T1000 (cell line): Measurements from ENCODE around the gene CLBA1.
"Not testable (repeated sequence)": the region's sequence is repeated elsewhere in the genome, so short reads cannot be mapped to it uniquely, and the experiment has no call there.

Experiments used
- DNase-seq: peaks from one replicate; lab custom pipeline; 2025; ENCODE audit warnings: mixed read lengths; lab: John Stamatoyannopoulos, UW

CLBA1 gene

DNA sequence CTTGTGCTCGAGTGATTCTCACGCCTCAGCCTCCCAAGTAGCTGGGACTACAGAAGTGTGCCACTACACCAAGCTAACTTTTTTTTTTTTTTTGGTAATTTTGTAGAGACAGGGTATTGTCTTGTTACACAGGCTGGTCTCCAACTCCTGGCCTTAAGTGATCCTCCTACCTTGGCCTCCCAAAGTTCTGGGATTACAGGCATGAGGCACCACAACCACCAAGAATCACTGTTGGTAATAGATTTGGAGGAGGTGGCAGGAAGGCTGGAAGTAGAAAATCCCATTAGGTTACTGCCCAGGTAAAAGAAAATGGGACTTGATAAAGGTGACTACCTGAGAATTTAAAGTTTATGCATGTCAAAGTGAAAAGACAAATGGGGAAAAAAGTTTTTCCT lies 36.7 kb downstream of the CLBA1 start:
- DNase-seq: no peak

GRCh38 chr14:105023144-105023543 lies 37.6 kb downstream of the CLBA1 start:
- DNase-seq: no peak

GRCh38 chr14:105023791-105024480 lies 38.3 kb downstream of the CLBA1 start:
- no peak for DNase-seq

GRCh38 chr14:105025429-105025828 lies 39.8 kb downstream of the CLBA1 start:
- DNase-seq: no peak

DNA sequence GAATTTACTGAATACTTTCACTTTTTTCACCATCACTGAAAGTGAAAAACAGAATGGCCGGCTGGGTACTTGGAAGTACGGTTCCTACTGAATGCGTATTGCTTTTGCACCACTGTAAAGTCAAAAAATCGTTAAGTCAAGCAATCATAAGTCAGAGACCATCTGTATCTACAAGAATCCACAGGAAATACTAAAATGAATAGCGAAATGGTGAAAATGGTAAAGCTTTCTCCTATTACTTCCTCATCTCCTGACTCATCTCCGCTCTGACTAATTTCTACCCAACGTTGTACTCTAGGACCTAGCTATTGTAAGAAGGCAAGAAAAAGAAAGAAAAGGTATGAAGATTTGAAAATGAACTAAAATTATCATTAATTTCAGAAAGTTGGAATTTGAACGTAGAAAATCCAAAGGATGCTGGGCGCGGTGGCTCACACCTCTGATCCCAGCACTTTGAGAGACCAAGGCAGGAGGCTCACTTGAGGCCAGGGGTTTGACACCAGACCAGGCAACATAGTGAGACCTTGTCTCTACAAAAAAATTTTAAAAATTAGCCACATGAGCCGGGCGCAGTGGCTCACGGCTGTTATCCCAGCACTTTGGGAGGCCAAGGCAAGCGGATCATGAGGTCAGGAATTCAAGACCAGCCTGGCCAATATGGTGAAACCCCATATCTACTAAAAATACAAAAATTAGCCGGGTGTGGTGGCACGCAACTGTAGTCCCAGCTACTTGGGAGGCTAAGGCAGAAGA lies 40.6 kb downstream of the CLBA1 start:
- DNase-seq: no peak

- no peak for DNase-seq
Observed at GRCh38 chr14:105026802-105027563, 41.4 kb downstream of the CLBA1 start.

DNA sequence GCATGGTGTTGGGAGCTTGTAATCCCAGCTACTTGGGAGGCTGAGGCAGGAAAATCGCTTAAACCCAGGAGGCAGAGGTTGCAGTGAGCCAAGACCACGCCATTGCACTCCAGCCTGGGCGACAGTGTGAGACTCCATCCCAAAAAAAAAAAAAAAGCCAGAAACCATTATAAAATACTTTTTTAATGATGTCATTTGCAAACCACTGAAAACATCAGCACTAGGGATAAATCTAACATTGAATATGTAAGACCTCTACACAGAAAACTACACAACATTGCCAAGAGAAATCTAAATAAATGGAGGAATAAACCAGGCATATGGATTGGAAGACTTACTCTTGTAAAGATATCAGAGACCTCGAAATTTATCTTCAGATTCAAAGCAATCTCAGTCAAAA lies 42.1 kb downstream of the CLBA1 start:
- DNase-seq: not testable (repeated sequence)

DNA sequence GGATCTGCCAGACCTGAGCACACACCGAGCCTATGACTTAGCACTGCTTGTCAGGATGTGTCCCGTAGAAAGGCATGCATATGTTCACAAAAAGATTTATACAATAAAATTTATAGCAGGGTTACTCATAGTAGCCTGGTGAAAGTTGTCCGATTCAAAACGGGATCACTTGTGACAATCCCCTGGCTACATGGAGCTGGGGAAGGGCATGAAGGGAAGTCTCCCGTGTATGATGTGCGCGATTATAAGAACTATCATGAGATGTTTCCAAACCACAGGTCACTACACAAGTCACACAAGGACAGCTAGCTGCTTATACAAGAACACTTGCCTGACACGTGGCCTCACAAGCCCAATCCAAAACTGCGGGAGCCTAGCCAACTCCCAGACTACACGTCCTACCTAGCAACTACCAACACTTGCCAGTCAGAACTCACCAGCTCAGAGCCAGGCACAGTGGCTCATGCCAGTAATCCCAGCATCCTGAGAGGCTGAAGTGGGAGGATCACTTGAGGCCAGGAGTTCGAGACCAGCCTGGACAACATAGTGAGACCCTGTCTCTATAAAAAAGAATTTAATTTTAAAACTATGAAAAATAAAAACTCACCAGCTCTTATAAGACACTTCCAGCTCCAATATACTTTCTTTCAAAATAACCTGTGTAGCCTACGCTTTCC lies 42.8 kb downstream of the CLBA1 start:
- DNase-seq: peak; percentile 20

DNA sequence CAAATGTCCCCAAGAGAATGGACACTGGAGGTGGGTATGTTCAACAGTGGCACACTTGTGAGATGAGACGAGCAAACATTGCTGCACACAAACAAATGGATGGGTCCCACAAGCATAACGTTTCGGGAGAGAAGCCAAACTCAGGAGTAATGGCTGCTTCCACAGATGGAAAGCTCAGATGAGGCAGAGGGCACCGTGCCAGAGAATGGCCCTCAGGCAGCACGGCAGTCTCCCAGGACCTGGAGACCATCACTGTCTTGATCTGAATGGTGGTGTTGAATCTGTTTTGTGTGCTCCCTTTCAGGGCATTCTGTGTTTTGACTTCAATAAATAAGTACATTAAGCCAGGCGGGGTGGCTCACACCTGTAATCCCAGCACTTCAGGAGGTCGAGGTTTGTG lies 43.8 kb downstream of the CLBA1 start:
- no peak for DNase-seq

GRCh38 chr14:105030194-105030593 lies 44.6 kb downstream of the CLBA1 start:
- no peak for DNase-seq

DNA sequence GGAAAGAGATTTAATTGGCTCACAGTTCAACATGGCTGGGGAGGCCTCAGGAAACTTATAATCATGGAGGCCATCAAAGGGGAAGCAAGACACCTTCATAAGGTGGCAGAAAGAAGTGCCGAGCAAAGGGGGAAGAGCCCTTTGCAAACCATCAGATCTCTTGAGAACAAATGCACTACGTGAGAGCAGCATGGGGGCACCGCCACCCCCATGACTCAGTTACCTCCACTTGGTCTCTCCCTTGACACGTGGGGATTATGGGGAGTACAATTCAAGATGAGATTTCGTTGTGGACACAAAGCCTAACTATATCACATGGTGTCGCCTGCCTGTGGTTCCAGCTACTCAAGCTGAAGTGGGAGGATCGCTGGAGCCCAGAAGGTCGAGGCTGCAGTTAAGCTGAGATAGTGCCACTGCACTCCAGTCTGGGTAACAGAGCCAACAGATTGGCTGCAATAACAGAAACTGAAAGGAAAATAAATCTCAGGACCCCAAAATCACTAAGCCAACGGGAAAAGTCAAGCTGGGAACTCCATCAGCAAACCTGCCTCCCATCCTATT lies 45.3 kb downstream of the CLBA1 start:
- DNase-seq: no peak

GRCh38 chr14:105032451-105032901 lies 46.9 kb downstream of the CLBA1 start:
- DNase-seq: peak; percentile 35

- not testable (repeated sequence) for DNase-seq
Observed at GRCh38 chr14:105033412-105033900, 47.9 kb downstream of the CLBA1 start.

GRCh38 chr14:105034315-105035039 lies 48.9 kb downstream of the CLBA1 start:
- DNase-seq: no peak

GRCh38 chr14:105035616-105036015 lies 50.0 kb downstream of the CLBA1 start:
- DNase-seq: not testable (repeated sequence)

DNA sequence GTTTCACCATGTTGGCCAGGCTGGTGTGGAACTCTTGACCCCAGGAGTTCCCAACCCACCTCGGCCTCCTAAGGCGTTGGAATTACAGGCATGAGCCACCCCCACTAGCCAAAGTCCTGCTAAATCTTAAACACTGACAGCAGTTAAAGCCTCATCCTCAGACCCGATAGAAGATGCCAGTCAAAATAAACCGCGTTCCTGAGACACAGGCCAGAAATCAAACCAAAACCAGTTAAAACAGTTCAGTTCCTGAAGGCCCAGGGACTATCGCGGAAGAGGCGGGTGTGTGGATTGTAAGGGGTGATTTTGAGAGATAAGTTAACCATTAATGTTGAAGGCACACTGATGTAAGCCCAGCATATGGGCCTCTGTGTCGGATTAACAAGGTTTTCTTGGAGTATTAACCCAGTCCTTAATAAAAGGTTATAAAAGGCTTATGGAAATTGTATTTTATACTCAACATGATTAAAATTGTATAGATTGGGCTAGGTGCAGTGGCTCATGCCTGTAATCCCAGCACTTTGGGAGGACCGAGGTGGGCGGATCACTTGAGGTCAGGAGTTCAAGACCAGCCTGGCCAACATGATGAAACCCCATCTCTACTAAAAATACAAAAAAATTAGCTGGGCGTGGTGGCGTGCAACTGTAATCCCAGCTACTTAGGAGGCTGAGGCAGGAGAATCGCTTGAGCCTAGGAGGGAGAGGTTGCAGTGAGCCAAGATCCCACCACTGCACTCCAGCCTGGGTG lies 54.0 kb downstream of the CLBA1 start:
- no peak for DNase-seq

DNA sequence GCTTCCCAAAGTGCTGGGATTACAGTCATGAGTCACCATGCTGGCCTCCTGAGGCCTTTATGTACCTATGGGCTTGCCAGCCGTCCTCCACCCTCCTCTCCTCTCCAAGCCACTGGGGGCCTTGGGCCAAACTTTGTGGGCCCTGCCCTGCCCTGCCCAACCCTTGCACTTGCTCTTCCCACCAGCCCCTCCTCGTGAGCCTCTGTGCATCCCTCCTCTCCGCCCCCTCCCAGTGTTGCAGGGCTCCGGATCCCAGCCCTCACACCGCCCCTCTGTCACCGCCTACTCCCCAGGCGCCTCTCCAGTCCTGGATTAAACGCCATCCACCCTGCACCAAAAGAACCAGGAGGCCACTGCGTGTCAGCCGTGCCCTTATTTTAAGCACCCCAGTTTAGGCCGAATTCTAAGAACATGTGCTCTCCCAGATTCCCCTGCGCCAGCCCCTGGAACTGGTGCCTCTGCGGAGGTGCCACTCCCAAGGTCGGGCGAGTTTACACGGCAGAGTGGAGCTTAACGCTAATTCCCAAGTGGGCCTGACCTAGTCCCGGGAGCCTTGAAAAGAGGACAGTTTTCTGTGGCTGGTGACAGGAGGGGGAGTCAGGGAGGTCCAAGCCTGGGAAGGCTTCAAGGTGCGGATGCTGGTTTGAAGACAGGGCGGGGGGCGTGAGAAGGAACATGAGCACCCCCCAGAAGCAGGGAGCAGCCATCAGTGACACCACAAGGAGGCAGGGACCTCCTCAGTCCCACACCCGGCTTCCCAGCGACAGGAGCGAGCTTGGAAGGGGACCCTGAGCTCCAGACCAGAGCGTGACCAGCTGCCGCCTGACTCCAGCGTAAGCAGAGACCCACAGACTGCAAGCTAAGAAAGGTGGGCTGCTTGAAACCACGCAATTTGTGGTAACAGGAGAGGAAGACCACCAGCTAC lies 56.5 kb downstream of the CLBA1 start:
- no peak for DNase-seq

DNA sequence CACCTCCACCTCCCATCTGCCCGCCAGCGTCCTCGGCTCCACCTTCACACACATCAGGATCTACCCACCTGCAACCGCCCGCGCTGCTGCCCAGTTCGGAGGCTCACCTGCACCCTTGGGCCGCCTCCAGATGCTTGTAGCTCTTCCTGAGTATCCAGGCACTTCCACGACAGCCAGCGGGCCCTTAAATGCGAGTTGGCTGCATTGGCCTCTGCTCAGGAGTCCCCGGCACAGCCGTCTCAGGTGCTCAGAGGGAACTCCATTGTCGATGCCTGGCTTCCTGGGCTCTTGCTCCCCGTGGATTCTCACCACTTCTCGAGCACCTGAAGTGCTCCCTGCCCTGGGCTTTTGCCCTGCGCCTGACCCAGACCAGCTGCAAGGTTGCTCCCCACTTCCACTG lies 57.2 kb downstream of the CLBA1 start:
- DNase-seq: no peak

GRCh38 chr14:105043641-105044040 lies 58.1 kb downstream of the CLBA1 start:
- no peak for DNase-seq
